Erythroblast (primary cell): ENCODE measurements around the gene TLK1.

Experiments
- GATA1 ChIP-seq: IDR thresholded peaks from 2 replicates; pipeline ENCODE4 v1.6.1; 2011; ENCODE audit warnings: low read depth, mild to moderate bottlenecking, control low read depth, low read length, moderate library complexity
- POLR2A ChIP-seq: IDR thresholded peaks from 2 replicates; pipeline ENCODE4 v1.6.1; 2011; ENCODE audit warnings: mild to moderate bottlenecking, low read length

GRCh38 chr2:171191021-171191420 is 30.3 kb upstream of the TLK1 start:
- TF ChIP-seq POLR2A = no peak
- no peak for TF ChIP-seq GATA1
